WTC11 (cell line): Measurements from ENCODE around the gene ZAR1.

Experiments used
- ARID4B ChIP-seq: sonication (generic); formaldehyde crosslinking; IDR thresholded peaks from 2 replicates; pipeline ENCODE4 v1.8.0; 2023; ENCODE audit warnings: missing genetic modification reagents, mild to moderate bottlenecking, borderline replicate concordance
- ATF2 ChIP-seq: sonication (generic); formaldehyde crosslinking; IDR thresholded peaks from 2 replicates; pipeline ENCODE4 v1.8.1; 2022; ENCODE audit warnings: low read depth, missing genetic modification reagents, borderline replicate concordance
- CREB1 ChIP-seq: sonication (generic); formaldehyde crosslinking; IDR thresholded peaks from 2 replicates; pipeline ENCODE4 v1.8.0; 2023; ENCODE audit warnings: mild to moderate bottlenecking, missing genetic modification reagents
- CTCF ChIP-seq: fragments of 200-600 bp; IDR thresholded peaks from 2 replicates; pipeline ENCODE4 v1.8.0; 2022; ENCODE audit warnings: antibody characterized with exemption
- E2F4 ChIP-seq: sonication (generic); formaldehyde crosslinking; IDR thresholded peaks from 2 replicates; pipeline ENCODE4 v1.8.1; 2022; ENCODE audit warnings: low read depth, mild to moderate bottlenecking, moderate library complexity, missing genetic modification reagents, borderline replicate concordance
- ELF4 ChIP-seq: sonication (generic); formaldehyde crosslinking; IDR thresholded peaks from 2 replicates; pipeline ENCODE4 v1.8.1; 2022; ENCODE audit warnings: low read depth, mild to moderate bottlenecking, moderate library complexity, missing genetic modification reagents
- FOXJ3 ChIP-seq: sonication (generic); formaldehyde crosslinking; IDR thresholded peaks from 2 replicates; pipeline ENCODE4 v1.9.0; 2021; ENCODE audit warnings: missing genetic modification reagents, mild to moderate bottlenecking, borderline replicate concordance
- IRF1 ChIP-seq: sonication (generic); formaldehyde crosslinking; IDR thresholded peaks from 2 replicates; pipeline ENCODE4 v1.8.0; 2023; ENCODE audit warnings: missing genetic modification reagents
- MAX ChIP-seq: sonication (generic); formaldehyde crosslinking; IDR thresholded peaks from 2 replicates; pipeline ENCODE4 v1.8.0; 2022; ENCODE audit warnings: mild to moderate bottlenecking, missing genetic modification reagents
- NR2C2 ChIP-seq: sonication (generic); formaldehyde crosslinking; IDR thresholded peaks from 2 replicates; pipeline ENCODE4 v1.8.0; 2022; ENCODE audit warnings: mild to moderate bottlenecking, missing genetic modification reagents
- STAT6 ChIP-seq: sonication (generic); formaldehyde crosslinking; conservative IDR thresholded peaks from 2 replicates; pipeline ENCODE4 v1.8.1; 2023; ENCODE audit warnings: mild to moderate bottlenecking, low read depth, missing genetic modification reagents, moderate library complexity
- ZNF138 ChIP-seq: sonication (generic); formaldehyde crosslinking; conservative IDR thresholded peaks from 2 replicates; pipeline ENCODE4 v1.8.1; 2022; ENCODE audit warnings: mild to moderate bottlenecking, moderate library complexity, missing genetic modification reagents
- ZNF423 ChIP-seq: fragments of 250-450 bp; sonication (Bioruptor Pico); IDR thresholded peaks from 2 replicates; pipeline ENCODE4 v2.1.2; 2022; ENCODE audit warnings: mild to moderate bottlenecking, moderate library complexity

- TF ChIP-seq NR2C2 (CRISPR knock-in tag): no peak
- no peak for TF ChIP-seq IRF1
- no peak for TF ChIP-seq MAX (CRISPR knock-in tag)
- TF ChIP-seq CTCF: no peak
- no peak for TF ChIP-seq FOXJ3 (CRISPR knock-in tag)
- no peak for TF ChIP-seq ATF2 (CRISPR knock-in tag)
- no peak for TF ChIP-seq ARID4B (CRISPR knock-in tag)
- no peak for TF ChIP-seq CREB1 (CRISPR knock-in tag)
- no peak for TF ChIP-seq STAT6 (CRISPR knock-in tag)
- no peak for TF ChIP-seq E2F4 (CRISPR knock-in tag)
- no peak for TF ChIP-seq ELF4 (CRISPR knock-in tag)
- TF ChIP-seq ZNF138: no peak
- no peak for TF ChIP-seq ZNF423
These were observed 19.9 kb upstream of the ZAR1 start for GRCh38 chr4:48470137-48470536.
